Natural killer cell treated with Interleukin-12 subunit alpha and Interleukin-12 subunit beta and Interleukin-15 and Interleukin-18, amount 100 ng/mL, for 72 hours (primary cell): ENCODE data around the gene HOXB2. TPM values are rescaled to one million over a fixed set of nuclear protein-coding genes. Genes with fewer than 3 reads are reported as not detected.

Experiments used
- ATAC-seq, 2 donors: fragments of 150-1000 bp; cut with Tn5 transposase in 1 of 2; sonication (Bioruptor Pico), chemical (Tn5 transposase) in 1 of 2; 2 replicates each; pipeline ENCODE4 v1.10.0; 2021
- DNase-seq: peaks from one replicate; pipeline ENCODE4 v3.0.0; 2022; ENCODE audit warnings: low spot score
- H3K27ac Mint-ChIP-seq, 2 donors: 1 replicate in 1 of 2; 2 replicates in 1 of 2; pipeline ENCODE4 v1.8.0; 2022; ENCODE audit warnings: mixed read lengths in 2 of 2, mild to moderate bottlenecking in 1 of 2, moderate library complexity in 1 of 2
- H3K27me3 Mint-ChIP-seq, 2 donors: 1 replicate in 1 of 2; 2 replicates in 1 of 2; pipeline ENCODE4 v1.8.0; 2022; ENCODE audit warnings: mixed read lengths in 2 of 2
- H3K36me3 Mint-ChIP-seq: one replicate; pipeline ENCODE4 v1.8.0; 2022; ENCODE audit warnings: mixed read lengths
- H3K4me1 Mint-ChIP-seq, 2 donors: 1 replicate in 1 of 2; 2 replicates in 1 of 2; pipeline ENCODE4 v1.8.0; 2022; ENCODE audit warnings: low read depth in 2 of 2, mixed read lengths in 2 of 2, mild to moderate bottlenecking in 1 of 2
- H3K4me3 Mint-ChIP-seq: one replicate; pipeline ENCODE4 v1.8.0; 2022; ENCODE audit warnings: mixed read lengths
- H3K9me3 Mint-ChIP-seq: 2 replicates; pipeline ENCODE4 v1.8.0; 2022; ENCODE audit warnings: mixed read lengths
- total RNA-seq, 2 donors: library from RNA; stranded (reverse); gene quantifications; one replicate each; pipeline ENCODE4 v1.2.3, GENCODE V29; 2022

Gene HOXB2
- total RNA-seq, 2 donors from 2014 or later: 20.8 to 30.0 TPM

DNA sequence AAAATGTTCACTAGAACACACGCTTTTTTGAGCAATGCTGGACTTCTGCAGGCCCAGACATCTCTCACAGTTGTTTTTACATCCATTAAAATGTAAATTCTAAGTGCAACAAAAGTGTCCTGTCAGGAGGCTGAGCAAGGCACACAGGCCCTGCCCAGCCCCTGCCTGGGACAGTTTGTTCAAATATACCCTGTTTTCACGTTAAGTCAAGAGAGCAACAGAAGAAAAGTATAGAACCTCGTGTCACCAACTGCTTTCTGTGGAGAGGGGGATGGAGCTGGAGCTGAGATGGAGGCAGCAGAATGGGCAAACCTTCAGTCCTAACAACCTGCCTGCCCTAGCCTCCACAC, 4.3 kb upstream of the HOXB2 start:
- no peak overlapping the region for H3K27ac Mint-ChIP-seq
- ATAC-seq: no peak
- H3K4me1 Mint-ChIP-seq: peaks cover 31 to 34% of the 10 kb centered on the region in 2 donors
- no peaks in the 10 kb centered on the region for H3K27me3 Mint-ChIP-seq
- DNase-seq: no peak
- H3K36me3 Mint-ChIP-seq: no peaks in the 10 kb centered on the region
- H3K4me3 Mint-ChIP-seq: no peak overlapping the region
- H3K9me3 Mint-ChIP-seq: no peaks in the 10 kb centered on the region

GRCh38 chr17:48548523-48549280, 3.8 kb upstream of the HOXB2 start:
- ATAC-seq: no peak
- no peaks in the 10 kb centered on the region for H3K36me3 Mint-ChIP-seq
- no peaks in the 10 kb centered on the region for H3K9me3 Mint-ChIP-seq
- peak overlapping the region; percentile 62 to 100 for H3K27ac Mint-ChIP-seq
- H3K27me3 Mint-ChIP-seq: no peaks in the 10 kb centered on the region
- peak overlapping the region; percentile 94 for H3K4me3 Mint-ChIP-seq
- no peak for DNase-seq
- peaks cover 35 to 40% of the 10 kb centered on the region in 2 donors for H3K4me1 Mint-ChIP-seq

- Mint-ChIP-seq H3K4me1 (peaks cover 35 to 40% of the 10 kb centered on the region in 2 donors), H3K27me3 (no peaks in the 10 kb centered on the region)
- no peak for ATAC-seq
These were observed 3.1 kb upstream of the HOXB2 start for GRCh38 chr17:48547808-48548522.

GRCh38 chr17:48546924-48547807, 2.3 kb upstream of the HOXB2 start:
- no peak for ATAC-seq
- Mint-ChIP-seq H3K4me3 (peak overlapping the region; percentile 94), H3K4me1 (peaks cover 37 to 42% of the 10 kb centered on the region in 2 donors), H3K27me3 (no peaks in the 10 kb centered on the region), H3K36me3 (peaks cover 9% of the 10 kb centered on the region), H3K9me3 (no peaks in the 10 kb centered on the region), H3K27ac (peak overlapping the region; percentile 99 to 100)
- DNase-seq: no peak

More at GRCh38 chr17:48547808-48548522, 3.1 kb upstream of the HOXB2 start:
- H3K27ac Mint-ChIP-seq: peak overlapping the region; percentile 62 to 100
- no peak for DNase-seq
- H3K4me3 Mint-ChIP-seq: peak overlapping the region; percentile 94
- H3K9me3 Mint-ChIP-seq: no peaks in the 10 kb centered on the region
- peaks cover under 1% of the 10 kb centered on the region for H3K36me3 Mint-ChIP-seq

DNA sequence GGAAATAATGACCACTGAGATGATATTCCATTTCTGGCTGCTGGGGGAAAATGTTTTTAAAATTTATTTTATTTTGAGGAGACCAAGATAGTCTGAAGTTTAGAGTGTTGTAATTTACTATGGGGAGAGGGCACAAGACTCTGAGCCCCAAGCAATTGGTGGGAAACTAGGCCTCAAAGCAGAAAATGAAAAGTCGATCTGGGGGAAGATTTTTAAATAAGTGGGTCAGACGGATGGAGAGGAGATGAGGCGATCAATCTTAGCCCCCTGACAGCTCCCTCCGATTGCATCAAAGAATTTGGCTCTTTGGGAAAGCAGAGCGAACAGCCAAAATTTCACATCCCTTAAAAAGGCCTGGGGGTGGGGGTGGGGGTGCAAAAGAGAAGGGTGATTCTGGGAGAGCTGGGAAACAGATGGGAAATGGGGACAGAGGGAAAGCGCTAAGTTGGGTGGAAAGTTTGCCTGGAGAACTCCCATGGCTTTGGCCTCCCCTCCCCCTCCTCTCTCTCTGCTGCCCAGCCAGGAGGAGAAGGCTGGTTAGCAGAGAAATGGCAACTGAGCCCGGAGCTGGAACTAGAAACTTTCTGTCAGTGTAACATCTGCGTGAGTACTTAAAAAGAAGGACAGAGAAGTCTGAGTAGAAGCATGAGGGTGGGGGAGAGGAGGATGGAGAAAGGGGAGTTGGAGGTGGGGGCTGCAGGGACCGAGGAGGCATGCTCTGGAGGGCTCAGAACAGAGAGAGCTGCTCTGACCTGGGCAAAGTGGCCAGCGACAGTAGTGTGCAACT, 1.4 kb upstream of the HOXB2 start:
- H3K4me3 Mint-ChIP-seq: peak overlapping the region; percentile 94

DNA sequence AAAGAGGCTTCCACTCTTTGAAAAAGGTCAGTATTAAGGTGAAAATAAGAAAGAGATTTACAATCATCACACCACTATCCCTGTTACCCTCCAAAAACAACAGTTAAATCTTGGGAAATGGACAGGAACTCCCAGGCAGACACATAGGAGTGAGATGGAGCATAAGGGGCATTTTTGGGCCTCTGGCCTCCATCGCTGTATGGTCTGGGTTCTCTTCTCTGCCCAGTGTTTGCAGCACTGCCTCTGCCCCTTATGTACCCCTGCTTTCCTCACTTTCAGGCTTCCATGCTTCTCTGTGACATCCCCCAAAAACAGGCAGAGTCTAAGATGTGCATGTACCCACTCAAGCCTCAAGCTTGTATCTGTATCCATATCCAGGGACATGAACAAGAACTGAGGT, 630 bp upstream of the HOXB2 start:
- Mint-ChIP-seq H3K9me3 (no peaks in the 10 kb centered on the region), H3K36me3 (peaks cover 10% of the 10 kb centered on the region), H3K27ac (peak overlapping the region; percentile 99 to 100), H3K4me1 (peaks cover 45 to 51% of the 10 kb centered on the region in 2 donors), H3K27me3 (no peaks in the 10 kb centered on the region), H3K4me3 (peak overlapping the region; percentile 94)
- ATAC-seq (no peak), DNase-seq (no peak)

More for the DNA sequence above, 1.4 kb upstream of the HOXB2 start:
- ATAC-seq (no peak), DNase-seq (no peak)
- Mint-ChIP-seq H3K4me1 (peaks cover 42 to 46% of the 10 kb centered on the region in 2 donors), H3K27me3 (no peaks in the 10 kb centered on the region), H3K36me3 (peaks cover 10% of the 10 kb centered on the region), H3K27ac (peak overlapping the region; percentile 99 to 100), H3K9me3 (no peaks in the 10 kb centered on the region)

DNA sequence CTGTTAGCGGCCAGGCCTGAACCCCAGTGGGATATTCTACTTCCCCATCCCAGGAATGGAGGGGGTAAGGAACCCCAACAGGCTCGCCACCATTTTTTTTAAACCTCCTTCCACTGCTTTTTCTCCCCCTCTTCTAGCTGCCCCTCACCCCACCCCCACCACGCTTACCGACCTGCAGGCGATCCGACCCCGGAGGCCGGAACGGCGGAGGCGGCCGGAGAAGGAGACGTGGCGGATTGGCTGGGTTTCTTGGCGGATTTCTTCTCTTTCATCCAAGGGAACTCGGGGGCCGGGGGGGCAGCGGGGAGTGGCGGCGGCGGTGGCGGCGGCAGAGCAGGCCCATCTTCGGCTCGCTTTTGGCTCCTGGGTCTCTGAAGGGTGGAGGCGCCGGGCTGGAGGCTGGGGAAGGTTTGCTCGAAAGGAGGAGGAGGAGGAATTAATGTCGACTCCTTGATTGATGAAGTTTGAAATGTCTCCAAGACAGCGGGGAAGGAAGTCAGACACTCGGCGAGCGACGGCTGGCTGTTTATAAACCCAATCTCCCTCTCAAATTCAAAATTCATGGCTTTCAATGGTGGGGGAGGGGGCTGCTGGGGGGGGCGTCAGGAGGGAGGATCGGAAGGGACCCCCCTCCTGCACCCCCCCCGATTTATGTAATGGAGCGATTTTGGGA, 424 bp downstream of the HOXB2 start:
- Mint-ChIP-seq H3K27me3 (no peaks in the 10 kb centered on the region), H3K4me1 (peaks cover 45 to 51% of the 10 kb centered on the region in 2 donors), H3K27ac (peak overlapping the region; percentile 99 to 100), H3K36me3 (peaks cover 10% of the 10 kb centered on the region), H3K4me3 (peak overlapping the region; percentile 94), H3K9me3 (no peaks in the 10 kb centered on the region)
- peak; percentile 67 for DNase-seq
- peak; percentile 15 to 50 for ATAC-seq

DNA sequence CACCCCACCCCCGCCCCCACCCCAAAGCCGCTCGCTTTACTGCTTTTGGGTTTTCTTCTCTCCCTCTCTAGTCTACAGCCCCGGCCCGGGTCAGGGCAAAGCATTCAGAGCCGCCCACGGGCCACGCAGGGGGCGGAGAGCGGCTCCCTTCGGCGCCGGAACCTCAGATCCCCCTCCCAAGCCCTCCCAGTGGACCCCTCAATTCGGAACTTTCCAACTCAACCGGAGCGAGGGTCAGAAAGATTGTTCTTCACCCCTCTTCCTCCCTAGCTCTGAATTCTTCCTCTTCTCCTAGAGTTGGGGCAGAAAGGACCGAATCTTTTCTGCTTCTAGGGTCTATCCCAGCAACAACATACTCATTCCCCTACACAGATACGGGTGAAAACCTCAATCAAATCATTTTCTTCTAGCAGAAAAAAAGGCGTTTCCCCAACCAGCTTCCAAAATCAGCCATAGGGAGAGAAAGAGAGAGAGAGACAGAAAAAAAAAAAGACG, 1.0 kb downstream of the HOXB2 start:
- Mint-ChIP-seq H3K9me3 (no peaks in the 10 kb centered on the region), H3K27ac (peak overlapping the region; percentile 99 to 100), H3K27me3 (no peaks in the 10 kb centered on the region), H3K4me1 (peaks cover 45 to 51% of the 10 kb centered on the region in 2 donors), H3K36me3 (peaks cover 10% of the 10 kb centered on the region), H3K4me3 (peak overlapping the region; percentile 94)
- ATAC-seq (peak; percentile 48 to 66), DNase-seq (peak; percentile 68)

GRCh38 chr17:48543107-48543853, 1.6 kb downstream of the HOXB2 start:
- Mint-ChIP-seq H3K27me3 (no peaks in the 10 kb centered on the region), H3K4me1 (peaks cover 41 to 49% of the 10 kb centered on the region in 2 donors), H3K36me3 (peaks cover 10% of the 10 kb centered on the region), H3K9me3 (no peaks in the 10 kb centered on the region), H3K27ac (peak overlapping the region; percentile 99 to 100), H3K4me3 (peak overlapping the region; percentile 95)
- DNase-seq: peak; percentile 74
- peak; percentile 70 to 76 for ATAC-seq

DNA sequence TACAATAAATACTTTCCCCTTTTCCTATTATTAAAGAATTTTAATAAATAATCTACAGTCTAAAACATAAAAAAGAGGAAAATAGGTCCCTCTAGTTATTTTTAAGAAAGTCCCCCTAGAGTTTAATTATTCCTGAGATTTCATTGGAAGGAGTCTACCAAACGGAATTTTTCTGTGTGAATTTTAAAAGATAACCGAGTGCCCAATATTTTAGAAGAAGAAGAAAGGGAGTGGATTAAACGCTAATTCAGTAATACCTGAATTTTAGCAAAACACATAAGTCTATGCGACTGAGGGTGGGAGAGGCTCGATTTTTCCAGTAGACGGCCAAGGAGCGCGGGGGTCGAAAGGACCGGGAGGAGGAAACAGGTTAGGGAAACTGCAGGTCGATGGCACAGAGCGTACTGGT, 2.2 kb downstream of the HOXB2 start:
- H3K4me3 Mint-ChIP-seq: peak overlapping the region; percentile 95
- ATAC-seq (no peak), DNase-seq (no peak)
- H3K4me1 Mint-ChIP-seq: peaks cover 35 to 43% of the 10 kb centered on the region in 2 donors
- H3K9me3 Mint-ChIP-seq: no peaks in the 10 kb centered on the region
- H3K27me3 Mint-ChIP-seq: no peaks in the 10 kb centered on the region
- peaks cover 10% of the 10 kb centered on the region for H3K36me3 Mint-ChIP-seq
- H3K27ac Mint-ChIP-seq: peak overlapping the region; percentile 99 to 100

DNA sequence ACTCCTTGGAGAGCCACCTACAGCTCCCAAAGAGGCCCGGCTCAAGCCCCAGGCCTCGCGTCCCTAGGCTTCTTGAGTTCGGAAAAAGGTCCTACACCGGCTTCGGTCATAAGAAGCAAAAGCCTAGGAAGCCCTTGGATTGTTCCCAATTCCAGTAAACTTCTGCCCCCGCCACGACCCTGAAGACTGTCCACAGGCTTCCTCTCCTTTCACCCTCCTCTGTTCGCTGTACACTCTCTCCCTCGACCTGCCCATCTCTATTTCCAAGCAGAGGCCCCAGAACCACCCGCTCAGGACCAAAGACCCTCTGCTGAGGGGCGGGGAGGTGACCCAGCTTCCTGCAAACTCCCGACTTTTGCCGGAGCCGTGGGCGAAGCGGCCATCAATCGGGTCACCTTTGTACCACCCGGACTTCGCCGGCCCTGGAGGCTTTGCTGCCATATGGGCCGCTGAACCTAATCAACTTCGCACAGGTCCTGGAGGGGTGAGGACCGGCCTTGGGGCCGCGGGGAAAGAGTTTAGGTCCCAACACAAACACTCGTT, 2.7 kb downstream of the HOXB2 start:
- peak; percentile 68 for DNase-seq
- H3K4me1 Mint-ChIP-seq: peaks cover 30 to 38% of the 10 kb centered on the region in 2 donors
- no peaks in the 10 kb centered on the region for H3K9me3 Mint-ChIP-seq
- peak in 1 of 2 donors; percentile 29 for ATAC-seq
- H3K27me3 Mint-ChIP-seq: no peaks in the 10 kb centered on the region
- H3K27ac Mint-ChIP-seq: peak overlapping the region; percentile 99 to 100
- peaks cover 10% of the 10 kb centered on the region for H3K36me3 Mint-ChIP-seq
- H3K4me3 Mint-ChIP-seq: peak overlapping the region; percentile 95
